Activated naive CD8-positive, alpha-beta T cell treated with anti-CD3 and anti-CD28 coated beads for 36 hours (primary cell): Measurements from ENCODE around the gene DLX3. TPM values are rescaled to one million over a fixed set of nuclear protein-coding genes. Genes with fewer than 3 reads are reported as not detected.

ENCODE experiments used
- DNase-seq: peaks from one replicate; pipeline ENCODE4 v3.0.0; 2021
- H3K27ac Mint-ChIP-seq: one replicate; pipeline ENCODE4 v1.8.0; 2022; ENCODE audit warnings: mild to moderate bottlenecking, moderate library complexity, mixed read lengths
- H3K27me3 Mint-ChIP-seq: one replicate; pipeline ENCODE4 v1.8.0; 2022; ENCODE audit warnings: mild to moderate bottlenecking, mixed read lengths
- H3K36me3 Mint-ChIP-seq: one replicate; pipeline ENCODE4 v1.8.0; 2021; ENCODE audit warnings: mild to moderate bottlenecking, mixed read lengths
- H3K4me1 Mint-ChIP-seq: one replicate; pipeline ENCODE4 v1.8.0; 2021; ENCODE audit warnings: mixed read lengths
- H3K4me3 Mint-ChIP-seq: one replicate; pipeline ENCODE4 v1.8.0; 2022; ENCODE audit warnings: mild to moderate bottlenecking, moderate library complexity, mixed read lengths
- H3K9me3 Mint-ChIP-seq: one replicate; pipeline ENCODE4 v1.8.0; 2022; ENCODE audit warnings: mixed read lengths
- total RNA-seq, 2 experiments: library from RNA; stranded (reverse); gene quantifications; one replicate each; pipeline ENCODE4 v1.2.3, GENCODE V29; 2021

The DLX3 gene
- total RNA-seq, 2 experiments from 2014 or later, result 0.16 to 0.19 TPM

DNA sequence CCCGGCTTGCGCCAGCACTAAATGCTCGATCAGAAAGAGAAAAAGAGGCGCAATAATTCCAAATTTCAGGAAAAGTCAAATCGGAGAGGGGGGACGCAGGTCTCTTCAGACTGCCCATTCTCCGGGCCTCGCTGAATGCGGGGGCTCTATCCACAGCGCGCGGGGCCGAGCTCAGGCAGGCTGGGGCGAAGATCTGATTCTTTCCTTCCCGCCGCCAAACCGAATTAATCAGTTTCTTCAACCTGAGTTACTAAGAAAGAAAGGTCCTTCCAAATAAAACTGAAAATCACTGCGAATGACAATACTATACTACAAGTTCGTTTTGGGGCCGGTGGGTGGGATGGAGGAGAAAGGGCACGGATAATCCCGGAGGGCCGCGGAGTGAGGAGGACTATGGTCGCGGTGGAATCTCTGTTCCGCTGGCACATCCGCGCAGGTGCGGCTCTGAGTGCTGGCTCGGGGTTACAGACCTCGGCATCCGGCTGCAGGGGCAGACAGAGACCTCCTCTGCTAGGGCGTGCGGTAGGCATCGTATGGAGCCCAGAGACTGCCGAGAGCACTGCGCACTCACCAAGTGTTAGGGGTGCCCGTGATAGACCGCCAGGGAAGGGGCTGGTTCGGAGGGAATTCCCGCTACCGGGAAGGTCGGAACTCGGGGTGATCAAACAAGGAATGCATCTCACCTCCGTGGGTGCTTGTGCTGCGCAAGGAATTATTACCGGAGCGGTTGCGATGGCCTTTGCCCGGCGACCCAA, 30.1 kb downstream of the DLX3 start:
- peak overlapping the region; percentile 61 for H3K4me3 Mint-ChIP-seq
- peaks cover 24% of the 10 kb centered on the region for H3K4me1 Mint-ChIP-seq
- H3K36me3 Mint-ChIP-seq, result no peaks in the 10 kb centered on the region
- DNase-seq, result peak; percentile 48
- no peaks in the 10 kb centered on the region for H3K9me3 Mint-ChIP-seq
- no peak overlapping the region for H3K27ac Mint-ChIP-seq
- H3K27me3 Mint-ChIP-seq, result peaks cover 80% of the 10 kb centered on the region

DNA sequence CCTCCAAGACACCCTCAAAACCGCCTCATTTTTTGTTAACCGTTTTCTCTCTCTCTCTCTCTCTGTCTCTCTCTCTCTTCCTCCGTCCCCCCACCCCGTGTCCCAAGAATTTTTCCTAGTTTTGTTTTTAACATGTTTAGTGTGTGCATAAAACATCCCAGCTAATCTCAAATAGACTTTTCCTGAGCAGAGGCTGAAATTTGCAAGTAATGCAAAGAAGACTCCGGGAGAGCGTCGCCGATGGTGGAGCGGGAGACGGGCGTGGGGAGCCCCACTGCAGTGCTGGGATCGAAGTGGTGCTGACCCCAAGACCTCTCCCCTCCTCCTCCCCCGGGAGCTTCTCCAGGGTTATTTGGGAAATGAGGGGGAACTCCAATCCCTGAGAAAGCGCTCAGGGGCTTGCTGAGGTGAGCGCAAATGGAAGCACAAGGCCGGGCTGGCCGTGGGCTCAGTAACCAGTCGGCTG, 30.7 kb downstream of the DLX3 start:
- Mint-ChIP-seq H3K27me3 (peaks cover 73% of the 10 kb centered on the region), H3K27ac (no peak overlapping the region), H3K36me3 (no peaks in the 10 kb centered on the region), H3K9me3 (no peaks in the 10 kb centered on the region), H3K4me3 (peak overlapping the region; percentile 62), H3K4me1 (peaks cover 21% of the 10 kb centered on the region)
- no peak for DNase-seq

DNA sequence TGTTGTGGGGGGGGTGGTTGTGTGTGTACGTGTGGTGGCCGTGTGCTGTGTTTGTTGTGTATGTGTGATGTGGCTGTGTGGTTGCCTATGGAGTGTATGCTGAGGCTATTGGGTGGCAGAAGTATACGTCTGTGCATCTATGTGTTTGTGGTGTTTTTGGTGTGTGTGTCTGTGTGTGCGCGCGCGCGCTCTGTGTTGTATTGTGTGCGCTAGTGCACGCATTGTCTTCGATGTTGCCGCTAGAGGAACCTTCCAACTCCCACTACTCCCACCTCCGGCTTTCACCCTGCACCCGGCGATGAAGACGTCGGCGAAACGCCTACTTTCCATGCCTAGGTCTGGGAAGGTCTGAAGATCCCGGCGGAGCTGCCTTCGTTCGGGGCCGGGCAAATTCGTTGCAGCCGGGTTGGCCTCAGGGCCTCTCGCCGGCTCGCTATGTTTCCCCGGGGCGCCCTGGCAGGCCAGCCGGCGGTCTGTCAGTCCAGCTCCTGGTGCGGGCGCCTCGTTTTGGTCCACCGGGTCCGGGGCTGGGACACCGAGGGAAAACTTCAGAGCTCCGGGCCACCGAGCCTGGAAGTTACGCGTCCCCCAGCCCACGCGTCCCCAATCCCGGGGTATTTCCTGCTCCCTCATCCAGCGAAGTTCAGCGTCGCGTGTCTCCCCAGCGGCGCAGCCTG, 31.3 kb downstream of the DLX3 start:
- Mint-ChIP-seq H3K27me3 (peaks cover 70% of the 10 kb centered on the region), H3K9me3 (no peaks in the 10 kb centered on the region), H3K4me1 (peaks cover 21% of the 10 kb centered on the region), H3K4me3 (peak overlapping the region; percentile 62), H3K27ac (no peak overlapping the region), H3K36me3 (no peaks in the 10 kb centered on the region)
- no peak for DNase-seq

DNA sequence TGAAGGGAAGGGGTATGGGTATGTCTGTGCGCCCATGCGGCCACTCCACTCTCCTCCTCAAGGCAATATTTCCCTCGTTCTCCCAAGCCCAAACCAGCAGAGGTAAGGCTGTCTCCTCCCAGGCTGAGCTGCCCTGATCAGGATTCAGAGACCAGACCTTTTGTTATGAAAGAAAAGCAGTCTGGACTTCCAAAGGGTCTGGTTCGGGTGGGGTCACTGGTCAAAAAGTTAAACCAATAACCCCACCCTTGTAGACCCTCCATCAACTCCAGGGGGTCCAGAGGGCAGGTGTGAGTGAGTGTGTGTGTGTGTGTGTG, 31.8 kb downstream of the DLX3 start:
- no peak for DNase-seq
- Mint-ChIP-seq H3K4me1 (peaks cover 21% of the 10 kb centered on the region), H3K27me3 (peaks cover 69% of the 10 kb centered on the region), H3K36me3 (no peaks in the 10 kb centered on the region), H3K9me3 (no peaks in the 10 kb centered on the region), H3K4me3 (no peak overlapping the region), H3K27ac (no peak overlapping the region)

DNA sequence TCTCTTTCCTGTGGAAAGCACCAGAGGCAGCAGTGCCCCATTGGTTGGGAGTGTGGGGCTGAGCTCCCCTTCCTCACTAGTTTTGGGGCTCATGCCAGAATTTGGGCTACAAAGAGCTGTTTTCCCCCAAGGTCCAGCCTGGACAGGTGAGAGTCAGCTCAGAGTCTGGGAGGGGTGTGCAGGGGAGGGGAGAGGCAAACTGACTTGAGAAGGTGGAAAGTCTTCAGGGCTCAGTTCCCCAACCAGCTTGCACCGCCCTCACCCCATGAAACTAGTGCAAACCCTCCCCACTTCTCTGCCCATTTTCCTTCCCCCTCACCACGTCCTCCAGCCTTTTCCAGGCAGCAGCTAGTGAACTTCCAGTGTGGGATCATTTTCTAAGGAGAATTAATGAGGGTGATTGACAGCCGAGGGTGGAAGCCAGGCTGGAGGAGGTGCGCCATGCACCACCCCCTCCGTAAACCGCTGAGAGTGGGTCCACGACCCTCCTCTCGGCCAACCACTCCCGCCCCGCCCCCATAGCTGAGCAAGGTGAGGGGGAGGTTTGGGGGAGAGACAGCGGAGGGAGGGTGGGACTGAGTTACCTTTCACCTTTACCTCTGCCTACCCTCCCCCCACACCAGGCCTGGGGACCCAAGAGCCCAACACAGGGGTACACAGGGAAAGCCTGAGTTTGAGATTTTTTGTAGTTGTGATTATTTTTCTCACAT, 32.3 kb downstream of the DLX3 start:
- no peak for DNase-seq
- H3K4me3 Mint-ChIP-seq, result no peak overlapping the region
- H3K9me3 Mint-ChIP-seq, result no peaks in the 10 kb centered on the region

DNA sequence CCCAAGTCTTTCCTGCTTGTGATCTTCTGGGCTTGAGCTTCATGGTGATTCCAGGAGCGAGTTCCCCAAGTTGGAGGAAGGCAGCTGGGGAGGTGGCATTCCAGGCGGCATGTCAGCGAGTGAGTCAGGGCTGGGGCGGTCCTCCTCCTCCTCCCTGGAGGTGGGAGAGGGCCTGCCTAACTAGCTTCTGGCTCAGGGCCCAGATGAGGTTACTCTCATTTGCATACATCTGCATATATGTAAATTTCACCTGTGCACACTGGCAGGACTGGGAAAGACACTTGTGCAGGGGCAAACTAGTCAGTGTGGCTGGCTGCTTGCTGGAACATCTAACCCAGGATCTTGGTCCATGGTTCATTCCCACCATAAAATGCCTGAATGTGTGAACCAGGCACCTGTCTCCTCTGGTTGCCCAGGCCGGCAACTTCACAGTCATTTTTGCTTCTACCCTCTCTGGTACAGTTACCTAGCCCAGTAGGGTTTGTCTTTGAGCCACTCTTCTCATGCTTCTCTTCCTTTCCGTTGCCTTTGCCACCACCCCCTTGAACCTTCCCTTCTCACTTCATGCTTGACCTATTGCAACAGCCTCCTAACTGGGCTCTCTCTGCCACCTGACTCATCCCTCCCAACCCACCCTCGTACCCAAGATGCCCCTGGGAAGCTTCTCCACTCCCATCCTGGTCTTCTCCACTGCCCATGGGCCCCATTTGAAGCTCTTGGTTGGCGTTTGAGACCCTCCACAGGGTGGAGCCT, 35.7 kb downstream of the DLX3 start:
- H3K36me3 Mint-ChIP-seq, result no peaks in the 10 kb centered on the region
- no peak for DNase-seq
- no peak overlapping the region for H3K4me3 Mint-ChIP-seq
- no peaks in the 10 kb centered on the region for H3K9me3 Mint-ChIP-seq
- H3K27ac Mint-ChIP-seq, result no peak overlapping the region
- H3K27me3 Mint-ChIP-seq, result peaks cover 38% of the 10 kb centered on the region
- peaks cover 9% of the 10 kb centered on the region for H3K4me1 Mint-ChIP-seq

More for the DNA sequence above, 32.3 kb downstream of the DLX3 start:
- no peaks in the 10 kb centered on the region for H3K36me3 Mint-ChIP-seq
- no peak overlapping the region for H3K27ac Mint-ChIP-seq
- H3K4me1 Mint-ChIP-seq, result peaks cover 21% of the 10 kb centered on the region
- peaks cover 68% of the 10 kb centered on the region for H3K27me3 Mint-ChIP-seq

DNA sequence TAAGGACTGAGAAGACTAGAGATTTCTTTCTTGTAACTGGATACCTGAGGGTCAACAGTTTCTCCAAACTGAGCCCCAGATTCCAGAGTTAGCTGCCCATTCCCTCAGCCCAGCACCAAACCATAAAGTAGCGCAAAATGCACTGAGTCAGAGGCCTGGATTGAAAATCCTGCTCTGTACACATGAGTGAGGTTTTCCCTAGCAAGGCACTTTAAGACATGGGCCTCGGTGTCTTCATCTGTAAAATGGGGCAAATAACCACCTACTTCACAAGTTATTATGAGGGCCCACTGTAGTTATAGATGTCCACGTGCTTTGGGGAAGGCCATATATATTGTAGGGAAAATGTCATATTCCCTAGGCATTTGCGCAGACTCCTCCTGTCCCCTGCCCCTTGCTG, 36.3 kb downstream of the DLX3 start:
- Mint-ChIP-seq H3K27ac (no peak overlapping the region), H3K4me1 (peaks cover 3% of the 10 kb centered on the region), H3K4me3 (no peak overlapping the region), H3K9me3 (no peaks in the 10 kb centered on the region), H3K36me3 (no peaks in the 10 kb centered on the region), H3K27me3 (peaks cover 32% of the 10 kb centered on the region)
- DNase-seq, result no peak

DNA sequence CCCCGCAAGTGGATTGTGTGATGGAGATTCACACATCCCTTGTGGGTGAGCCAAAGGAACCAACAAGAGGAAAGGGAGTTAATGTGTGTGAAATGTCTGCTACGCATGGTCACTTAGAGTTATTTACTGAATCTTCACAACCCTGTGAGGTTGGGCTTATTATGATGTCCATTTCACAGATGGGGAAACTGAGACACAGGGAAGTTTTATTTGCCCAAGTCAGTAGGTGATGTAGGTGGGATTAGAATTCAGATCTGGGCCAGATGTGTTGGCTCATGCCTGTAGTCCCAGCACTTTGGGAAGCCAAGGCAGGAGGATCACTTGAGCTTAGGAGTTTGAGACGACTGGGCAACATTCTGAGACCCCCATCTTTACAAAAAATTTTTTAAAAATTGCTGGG, 37.7 kb downstream of the DLX3 start:
- Mint-ChIP-seq H3K9me3 (no peaks in the 10 kb centered on the region), H3K36me3 (no peaks in the 10 kb centered on the region), H3K27me3 (peaks cover 24% of the 10 kb centered on the region), H3K4me1 (no peaks in the 10 kb centered on the region), H3K4me3 (no peak overlapping the region), H3K27ac (no peak overlapping the region)
- no peak for DNase-seq

DNA sequence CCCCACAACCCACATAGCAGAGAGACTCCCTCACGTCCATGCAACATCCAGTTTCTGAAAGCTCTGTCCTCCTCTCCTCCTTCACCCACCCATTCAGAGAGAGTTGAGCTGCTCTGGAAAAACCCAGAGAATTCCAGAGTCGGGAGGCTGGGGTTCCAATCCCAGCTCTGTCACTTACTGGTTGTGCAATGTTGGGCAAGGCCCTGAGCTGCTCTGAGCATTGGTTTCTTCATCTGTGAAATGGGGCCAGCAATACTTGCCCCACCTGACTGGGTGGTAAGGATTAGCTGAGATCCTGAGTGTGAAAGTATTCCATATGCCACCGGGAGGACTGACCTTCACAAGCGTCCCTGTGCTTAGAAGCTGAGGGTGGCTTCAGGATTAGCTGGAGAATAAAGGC, 38.2 kb downstream of the DLX3 start:
- Mint-ChIP-seq H3K27ac (no peak overlapping the region), H3K36me3 (no peaks in the 10 kb centered on the region), H3K27me3 (peaks cover 24% of the 10 kb centered on the region), H3K9me3 (no peaks in the 10 kb centered on the region), H3K4me1 (no peaks in the 10 kb centered on the region), H3K4me3 (no peak overlapping the region)
- no peak for DNase-seq

DNA sequence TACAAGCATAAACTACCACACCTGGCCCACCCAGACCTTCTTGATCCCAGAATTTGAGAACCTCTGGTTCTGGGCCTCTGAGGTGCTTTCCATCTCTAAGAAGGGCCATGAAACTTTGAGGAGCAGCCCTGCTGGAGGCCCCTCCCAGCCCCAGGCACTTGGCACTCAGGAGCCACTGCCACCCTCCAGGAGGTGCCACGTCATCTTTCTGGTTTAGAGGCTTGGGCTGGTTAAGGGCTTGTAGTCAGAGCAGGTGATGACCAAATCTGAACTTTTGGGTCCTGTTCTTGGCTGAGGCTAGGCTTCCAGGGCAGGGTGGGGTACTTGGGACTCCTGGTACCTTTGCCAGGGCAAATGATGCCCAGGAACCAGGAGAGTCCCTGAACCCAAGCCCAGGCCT, 39.9 kb downstream of the DLX3 start:
- Mint-ChIP-seq H3K27me3 (peaks cover 31% of the 10 kb centered on the region), H3K36me3 (no peaks in the 10 kb centered on the region), H3K9me3 (no peaks in the 10 kb centered on the region), H3K27ac (no peak overlapping the region), H3K4me1 (no peaks in the 10 kb centered on the region), H3K4me3 (no peak overlapping the region)
- DNase-seq, result no peak

DNA sequence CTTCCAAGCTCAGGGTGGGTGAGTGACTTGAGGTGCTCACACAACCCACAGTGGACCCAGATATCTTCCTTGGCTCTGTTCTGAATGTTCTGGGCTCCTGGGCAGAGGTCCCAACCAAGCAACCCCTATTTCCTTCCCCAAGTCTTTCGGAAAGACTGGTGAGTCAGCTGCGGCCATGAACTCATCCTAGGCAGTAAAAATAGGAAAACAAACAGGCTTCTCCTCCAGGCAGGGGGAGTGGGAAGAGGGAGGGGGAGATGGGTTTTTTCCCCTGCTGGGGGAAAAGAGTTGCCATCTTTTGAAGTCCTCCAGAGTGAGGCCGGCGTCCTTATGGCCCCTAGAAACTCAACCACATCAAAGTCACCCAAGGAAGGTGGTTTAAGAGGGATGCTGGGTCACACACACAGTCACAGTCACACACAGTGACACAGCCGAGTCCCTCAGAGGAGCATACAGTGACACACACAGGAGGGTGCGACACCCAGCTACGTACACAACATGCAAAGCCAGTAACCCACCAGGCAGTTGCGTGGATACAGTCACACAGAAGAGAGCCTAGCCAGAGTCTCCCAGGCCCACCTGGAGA, 42.0 kb downstream of the DLX3 start:
- no peaks in the 10 kb centered on the region for H3K9me3 Mint-ChIP-seq
- no peaks in the 10 kb centered on the region for H3K4me1 Mint-ChIP-seq
- peaks cover 45% of the 10 kb centered on the region for H3K27me3 Mint-ChIP-seq
- DNase-seq, result no peak
- no peaks in the 10 kb centered on the region for H3K36me3 Mint-ChIP-seq
- no peak overlapping the region for H3K4me3 Mint-ChIP-seq
- H3K27ac Mint-ChIP-seq, result no peak overlapping the region

DNA sequence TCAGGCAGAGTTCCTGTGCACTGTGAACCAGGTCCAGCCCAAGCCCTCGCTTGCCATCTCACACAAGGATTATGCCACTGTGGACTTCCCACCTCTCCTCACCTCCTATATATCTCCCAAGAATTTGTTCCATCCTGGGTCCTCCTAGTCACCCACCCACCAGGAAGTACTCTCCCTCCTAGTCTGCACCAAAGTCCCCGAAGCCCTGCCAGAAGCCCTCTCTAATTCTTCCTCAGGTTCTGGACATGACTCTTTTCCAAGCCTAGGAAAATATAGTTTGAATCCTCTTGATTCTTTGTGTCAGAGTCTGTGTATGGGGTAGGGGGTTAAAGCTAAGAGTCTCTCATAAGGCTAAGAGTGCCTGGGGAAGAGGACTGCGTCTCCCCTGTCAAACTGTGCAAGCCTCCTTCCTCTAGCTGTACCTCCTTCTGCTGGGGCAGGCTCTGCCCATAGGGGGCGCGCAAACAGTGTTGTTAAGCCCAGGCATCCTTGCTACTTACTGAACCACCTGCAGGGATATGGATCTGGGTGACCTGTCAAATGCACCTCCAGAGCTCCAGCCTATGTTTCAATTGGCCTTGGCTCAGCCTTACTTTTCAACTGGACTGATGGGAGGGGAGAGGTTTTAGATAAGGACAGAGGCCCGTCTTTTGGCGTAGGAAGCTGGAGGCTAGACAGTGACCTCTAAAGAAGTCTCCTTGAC, 42.7 kb downstream of the DLX3 start:
- Mint-ChIP-seq H3K36me3 (no peaks in the 10 kb centered on the region), H3K4me1 (no peaks in the 10 kb centered on the region), H3K9me3 (no peaks in the 10 kb centered on the region), H3K27me3 (peaks cover 46% of the 10 kb centered on the region), H3K27ac (no peak overlapping the region), H3K4me3 (no peak overlapping the region)
- peak; percentile 79 for DNase-seq

DNA sequence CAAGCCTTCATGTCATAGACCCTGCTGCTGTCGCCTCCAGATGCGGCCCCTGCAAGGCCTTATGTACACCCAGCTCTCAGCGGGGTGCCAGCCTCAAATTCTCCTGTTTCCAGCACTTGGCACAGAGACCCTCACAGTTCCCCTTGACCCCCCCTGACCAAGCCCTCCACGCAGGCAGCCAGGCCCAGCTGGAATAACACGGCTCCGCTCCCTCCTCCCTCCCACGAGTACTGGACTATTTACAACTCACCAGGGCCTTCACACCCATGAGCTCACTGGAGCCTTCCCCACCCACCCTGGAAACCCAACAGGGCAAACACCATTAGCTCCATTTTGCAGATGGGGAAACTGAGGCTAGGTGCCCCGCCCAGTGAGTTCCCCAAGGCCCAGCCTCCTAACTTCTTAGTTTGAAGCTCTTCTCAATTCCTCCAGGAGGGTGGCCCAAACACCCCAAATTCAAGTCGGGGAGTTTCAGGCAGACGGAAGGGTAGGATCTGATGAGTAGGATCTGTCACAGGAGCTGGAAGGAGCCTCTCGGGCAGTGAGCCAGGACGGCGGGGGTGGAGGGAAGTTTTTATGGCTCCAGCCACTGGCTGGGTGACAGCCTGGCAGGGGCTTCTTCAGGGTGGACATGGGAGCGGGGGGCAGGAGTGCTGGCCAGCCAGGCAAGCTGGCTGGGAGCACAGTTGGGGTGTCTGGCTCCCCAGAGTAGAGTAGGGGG, 43.5 kb downstream of the DLX3 start:
- no peaks in the 10 kb centered on the region for H3K36me3 Mint-ChIP-seq
- H3K9me3 Mint-ChIP-seq, result no peaks in the 10 kb centered on the region
- no peak overlapping the region for H3K4me3 Mint-ChIP-seq
- peaks cover 46% of the 10 kb centered on the region for H3K27me3 Mint-ChIP-seq
- no peak overlapping the region for H3K27ac Mint-ChIP-seq
- H3K4me1 Mint-ChIP-seq, result no peaks in the 10 kb centered on the region
- no peak for DNase-seq

DNA sequence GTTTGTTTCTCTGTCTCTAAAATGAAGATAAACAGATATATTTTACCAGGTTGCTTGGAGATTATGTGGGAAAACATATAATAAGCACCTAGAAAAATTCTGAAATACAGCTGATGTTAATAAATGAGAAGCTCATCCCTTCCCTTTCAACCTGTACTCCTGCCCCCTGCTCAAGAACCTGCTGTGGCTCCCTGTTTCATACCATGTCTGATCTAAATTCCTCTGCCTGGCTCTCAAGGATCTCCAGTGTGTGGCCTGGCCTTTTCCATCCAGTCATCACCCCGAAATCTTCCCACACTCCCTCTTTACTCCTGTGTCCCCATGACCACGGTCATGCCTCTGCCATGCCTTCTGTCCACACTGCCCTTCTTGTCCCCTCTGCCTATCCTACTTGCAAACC, 45.4 kb downstream of the DLX3 start:
- H3K4me3 Mint-ChIP-seq, result no peak overlapping the region
- H3K27me3 Mint-ChIP-seq, result peaks cover 52% of the 10 kb centered on the region
- DNase-seq, result no peak
- no peaks in the 10 kb centered on the region for H3K4me1 Mint-ChIP-seq
- H3K9me3 Mint-ChIP-seq, result no peaks in the 10 kb centered on the region
- no peak overlapping the region for H3K27ac Mint-ChIP-seq
- no peaks in the 10 kb centered on the region for H3K36me3 Mint-ChIP-seq
